ENCODE results near the gene CCNY.
"Not testable (repeated sequence)": the region's sequence is repeated elsewhere in the genome, so short reads cannot be mapped to it uniquely, and the experiment has no call there.

Gene CCNY

DNA sequence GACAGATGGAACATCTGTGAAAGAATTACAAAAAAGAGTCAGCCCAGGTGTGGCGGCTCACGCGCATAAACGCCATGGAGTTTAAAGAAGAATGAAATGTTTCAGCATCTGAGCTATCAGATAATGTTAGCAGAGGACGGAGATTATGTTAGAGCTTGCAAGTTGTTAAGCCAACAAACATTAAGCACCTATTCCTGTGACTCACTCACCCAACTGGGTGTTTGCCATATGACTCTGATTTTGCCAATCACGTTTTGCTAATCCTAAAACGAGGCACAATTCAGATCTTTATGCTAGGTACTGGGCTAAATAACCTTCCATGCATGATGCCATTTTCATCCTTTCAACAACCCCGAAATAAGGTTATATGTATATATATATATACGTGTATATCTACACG is 29.0 kb upstream of the CCNY start:
- peak overlapping the region; percentile 9 for H3K27ac ChIP-seq
- TF ChIP-seq, protein P1, sequence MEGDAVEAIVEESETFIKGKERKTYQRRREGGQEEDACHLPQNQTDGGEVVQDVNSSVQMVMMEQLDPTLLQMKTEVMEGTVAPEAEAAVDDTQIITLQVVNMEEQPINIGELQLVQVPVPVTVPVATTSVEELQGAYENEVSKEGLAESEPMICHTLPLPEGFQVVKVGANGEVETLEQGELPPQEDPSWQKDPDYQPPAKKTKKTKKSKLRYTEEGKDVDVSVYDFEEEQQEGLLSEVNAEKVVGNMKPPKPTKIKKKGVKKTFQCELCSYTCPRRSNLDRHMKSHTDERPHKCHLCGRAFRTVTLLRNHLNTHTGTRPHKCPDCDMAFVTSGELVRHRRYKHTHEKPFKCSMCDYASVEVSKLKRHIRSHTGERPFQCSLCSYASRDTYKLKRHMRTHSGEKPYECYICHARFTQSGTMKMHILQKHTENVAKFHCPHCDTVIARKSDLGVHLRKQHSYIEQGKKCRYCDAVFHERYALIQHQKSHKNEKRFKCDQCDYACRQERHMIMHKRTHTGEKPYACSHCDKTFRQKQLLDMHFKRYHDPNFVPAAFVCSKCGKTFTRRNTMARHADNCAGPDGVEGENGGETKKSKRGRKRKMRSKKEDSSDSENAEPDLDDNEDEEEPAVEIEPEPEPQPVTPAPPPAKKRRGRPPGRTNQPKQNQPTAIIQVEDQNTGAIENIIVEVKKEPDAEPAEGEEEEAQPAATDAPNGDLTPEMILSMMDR (conservative IDR thresholded peaks at IDR 0.05) = no peak

DNA sequence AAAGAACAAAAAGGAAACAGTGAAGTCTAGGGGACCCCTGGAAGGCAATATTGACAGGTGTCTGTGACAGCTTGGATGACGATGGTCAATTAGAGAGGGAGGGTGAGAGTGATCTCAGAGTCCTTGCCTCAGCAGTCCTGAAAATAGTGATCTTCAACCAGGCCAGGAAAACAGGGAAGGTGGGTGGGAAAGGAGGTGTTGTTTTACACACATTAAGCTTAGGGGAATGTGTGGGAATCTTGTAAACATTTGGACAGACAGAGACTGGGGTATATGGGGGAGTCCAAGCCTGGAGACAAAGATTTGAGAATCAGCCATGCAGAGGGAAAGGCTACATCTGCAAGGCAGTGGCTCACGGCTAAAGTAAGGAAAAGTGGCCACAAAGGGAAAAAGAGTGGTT is 27.5 kb upstream of the CCNY start:
- H3K27ac ChIP-seq = no peak overlapping the region
- TF ChIP-seq, protein P1 (conservative IDR thresholded peaks at IDR 0.05) = no peak

DNA sequence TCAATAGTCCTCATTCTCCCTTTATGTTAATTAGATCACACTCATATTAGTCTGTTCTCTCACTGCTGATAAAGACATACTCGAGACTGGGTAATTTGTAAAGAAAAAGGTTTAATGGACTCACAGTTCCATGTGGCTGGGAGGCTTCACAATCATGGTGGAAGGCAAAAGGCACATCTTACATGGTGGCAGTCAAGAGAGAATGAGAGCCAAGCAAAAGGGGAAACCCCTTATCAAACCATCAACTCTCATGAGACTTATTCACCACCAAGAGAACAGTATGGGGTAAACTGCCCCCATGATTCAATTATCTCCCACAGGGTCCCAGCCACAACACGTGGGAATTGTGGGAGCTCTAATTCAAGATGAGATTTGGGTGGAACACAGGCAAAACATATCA is 22.2 kb upstream of the CCNY start:
- not testable (repeated sequence) for H3K27ac ChIP-seq

DNA sequence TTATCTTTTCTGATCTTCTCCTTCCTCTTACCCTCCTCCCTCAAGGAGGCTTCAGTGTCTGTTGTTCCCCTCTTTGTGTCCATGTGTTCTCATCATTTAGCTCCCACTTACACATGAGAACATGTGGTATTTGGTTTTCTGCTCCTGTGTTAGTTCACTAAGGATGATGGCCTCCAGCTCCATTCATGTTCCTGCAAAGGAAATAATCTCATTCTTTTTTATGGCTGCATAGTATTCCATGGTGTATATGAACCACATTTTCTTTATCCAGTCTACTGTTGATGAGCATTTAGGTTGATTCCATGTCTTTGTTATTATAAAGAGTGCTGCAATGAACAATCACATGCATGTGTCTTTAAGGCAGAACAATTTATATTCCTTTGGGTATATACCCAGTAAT is 21.1 kb upstream of the CCNY start:
- H3K27ac ChIP-seq = not testable (repeated sequence)

DNA sequence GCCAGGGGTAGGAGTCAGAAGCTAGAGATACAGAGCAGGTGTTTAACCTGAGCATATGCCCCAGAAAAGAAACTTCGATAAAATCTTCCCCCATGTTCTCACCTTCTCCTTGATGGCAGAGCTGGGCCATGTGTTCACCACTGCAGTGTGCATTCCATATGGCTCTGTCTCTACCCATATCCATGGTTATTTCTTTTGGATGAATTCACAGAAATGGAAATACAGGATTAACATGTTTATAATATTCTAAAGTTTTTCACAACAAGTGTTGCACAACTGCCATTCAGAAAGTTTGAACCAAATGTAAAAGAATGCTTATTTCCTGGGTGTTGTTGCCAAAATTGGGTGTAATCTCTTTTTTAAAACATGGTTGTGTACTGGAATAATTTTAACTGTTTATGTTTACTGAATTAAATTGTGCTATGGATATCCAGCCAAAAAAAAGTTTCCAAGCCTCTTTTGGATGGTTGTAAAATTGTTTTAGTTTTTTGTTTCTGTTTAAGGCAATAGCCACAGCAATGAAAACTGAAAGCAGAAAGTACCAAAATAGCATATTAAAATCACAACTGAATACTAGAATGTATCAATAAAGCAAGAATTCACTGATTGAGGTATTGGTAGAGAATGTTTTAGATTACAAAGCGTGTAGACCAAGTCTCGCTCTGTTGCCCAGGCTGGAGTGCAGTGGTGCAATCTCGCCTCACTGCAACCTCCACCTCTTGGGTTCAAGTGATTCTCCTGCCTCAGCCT is 19.9 kb upstream of the CCNY start:
- no peak overlapping the region for H3K27ac ChIP-seq
- TF ChIP-seq, protein P1 (conservative IDR thresholded peaks at IDR 0.05) = no peak

DNA sequence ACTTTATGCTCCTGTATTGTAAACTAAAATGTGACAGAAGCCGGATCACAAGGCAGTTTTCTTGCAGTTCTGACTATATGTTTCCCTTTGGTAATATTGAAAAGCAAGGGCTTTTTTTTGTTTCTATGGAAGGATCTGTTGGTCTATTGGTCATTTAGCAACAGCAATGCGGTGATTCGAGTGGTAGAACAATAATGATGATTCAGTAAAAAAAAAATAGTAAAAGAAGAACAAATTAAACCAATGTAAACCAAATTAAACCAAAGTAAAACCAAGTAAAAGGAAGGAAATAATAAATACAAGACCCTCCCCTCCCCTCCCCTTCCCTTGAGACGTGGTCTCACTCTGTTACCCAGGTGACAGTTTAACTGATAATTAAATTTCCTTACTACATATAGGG is 17.8 kb upstream of the CCNY start:
- TF ChIP-seq, protein P1 (conservative IDR thresholded peaks at IDR 0.05) = no peak
- H3K27ac ChIP-seq = no peak overlapping the region

DNA sequence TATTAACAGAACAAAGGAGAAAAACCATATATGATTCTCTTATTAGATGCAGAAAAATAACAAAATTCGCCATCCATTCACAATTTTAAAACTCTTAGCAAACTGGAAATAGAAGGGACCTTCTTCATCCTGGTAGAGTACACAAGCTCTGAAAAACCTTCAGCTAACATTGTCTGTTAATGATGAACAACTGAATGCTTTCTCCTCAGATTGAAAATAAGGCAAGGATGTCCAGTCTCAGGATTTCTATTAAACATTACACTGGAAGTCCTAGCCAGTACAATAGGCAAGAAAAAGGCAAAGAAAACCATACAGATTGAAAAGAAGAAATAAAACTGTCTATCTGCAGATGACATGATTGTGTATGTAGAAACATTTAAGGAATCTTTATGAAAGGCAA is 16.0 kb upstream of the CCNY start:
- TF ChIP-seq, protein P1 (conservative IDR thresholded peaks at IDR 0.05) = no peak
- H3K27ac ChIP-seq = no peak overlapping the region

DNA sequence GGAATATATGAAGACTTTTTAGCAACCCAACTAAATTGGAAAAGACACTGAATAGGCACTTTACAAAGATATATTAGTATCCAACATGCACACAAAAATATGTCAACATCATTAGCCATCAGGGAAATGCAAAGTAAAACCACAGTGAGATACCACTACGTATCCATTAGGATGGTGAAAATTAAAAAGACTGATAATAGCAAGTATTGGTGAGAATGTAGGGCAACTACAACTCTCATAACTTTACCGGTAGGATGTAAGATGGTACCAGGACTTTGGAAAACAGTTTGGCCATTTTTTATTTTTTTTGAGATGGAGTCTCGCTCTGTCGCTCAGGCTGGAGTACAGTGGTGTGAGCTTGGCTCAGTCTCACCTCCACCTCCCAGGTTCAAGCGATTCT is 13.7 kb upstream of the CCNY start:
- TF ChIP-seq, protein P1 (conservative IDR thresholded peaks at IDR 0.05) = no peak
- no peak overlapping the region for H3K27ac ChIP-seq

DNA sequence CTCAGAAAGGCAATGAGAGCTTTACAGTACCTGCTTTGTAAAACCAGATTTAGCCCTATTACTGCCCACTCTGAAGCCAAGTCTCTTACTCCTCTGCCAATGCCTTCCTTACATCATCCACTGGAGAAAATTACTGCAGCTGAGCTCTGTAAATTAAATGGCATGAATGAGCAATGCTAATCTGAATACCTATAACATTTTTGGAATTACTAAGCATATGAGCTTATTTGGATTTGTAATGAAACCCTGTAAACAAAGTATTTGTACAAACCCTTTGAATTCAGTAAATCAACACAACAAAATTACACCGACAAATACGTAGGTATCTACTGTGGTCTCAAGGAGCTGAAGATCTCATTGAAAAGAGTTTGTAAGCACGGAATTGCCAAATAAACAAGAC is 12.1 kb upstream of the CCNY start:
- no peak overlapping the region for H3K27ac ChIP-seq
- TF ChIP-seq, protein P1 (conservative IDR thresholded peaks at IDR 0.05) = no peak
